BLaER1 (cell line): ENCODE results near the gene FAP.

Experiments
- H3K27ac ChIP-seq: shearing (Covaris generic); formaldehyde crosslinking; 2 replicates; pipeline ENCODE4 v1.8.1; 2022
- H3K27me3 ChIP-seq: shearing (Covaris generic); formaldehyde crosslinking; 2 replicates; pipeline ENCODE4 v1.8.1; 2022
- H3K36me3 ChIP-seq: shearing (Covaris generic); formaldehyde crosslinking; 2 replicates; pipeline ENCODE4 v1.8.1; 2022
- H3K4me1 ChIP-seq: shearing (Covaris generic); formaldehyde crosslinking; 2 replicates; pipeline ENCODE4 v1.8.1; 2022
- H3K4me2 ChIP-seq: shearing (Covaris generic); formaldehyde crosslinking; 2 replicates; pipeline ENCODE4 v1.8.1; 2022
- H3K4me3 ChIP-seq: shearing (Covaris generic); formaldehyde crosslinking; 2 replicates; pipeline ENCODE4 v1.8.1; 2022
- H3K9ac ChIP-seq: shearing (Covaris generic); formaldehyde crosslinking; 2 replicates; pipeline ENCODE4 v1.8.1; 2022
- H3K9me3 ChIP-seq: shearing (Covaris generic); formaldehyde crosslinking; 2 replicates; pipeline ENCODE4 v1.8.1; 2022
- H4K20me1 ChIP-seq: shearing (Covaris generic); formaldehyde crosslinking; 2 replicates; pipeline ENCODE4 v1.8.1; 2022
- Cebpa-rat ChIP-seq: shearing (Covaris generic); IDR thresholded peaks from 2 replicates; pipeline ENCODE4 v1.8.1; 2022

The FAP gene, protein sequence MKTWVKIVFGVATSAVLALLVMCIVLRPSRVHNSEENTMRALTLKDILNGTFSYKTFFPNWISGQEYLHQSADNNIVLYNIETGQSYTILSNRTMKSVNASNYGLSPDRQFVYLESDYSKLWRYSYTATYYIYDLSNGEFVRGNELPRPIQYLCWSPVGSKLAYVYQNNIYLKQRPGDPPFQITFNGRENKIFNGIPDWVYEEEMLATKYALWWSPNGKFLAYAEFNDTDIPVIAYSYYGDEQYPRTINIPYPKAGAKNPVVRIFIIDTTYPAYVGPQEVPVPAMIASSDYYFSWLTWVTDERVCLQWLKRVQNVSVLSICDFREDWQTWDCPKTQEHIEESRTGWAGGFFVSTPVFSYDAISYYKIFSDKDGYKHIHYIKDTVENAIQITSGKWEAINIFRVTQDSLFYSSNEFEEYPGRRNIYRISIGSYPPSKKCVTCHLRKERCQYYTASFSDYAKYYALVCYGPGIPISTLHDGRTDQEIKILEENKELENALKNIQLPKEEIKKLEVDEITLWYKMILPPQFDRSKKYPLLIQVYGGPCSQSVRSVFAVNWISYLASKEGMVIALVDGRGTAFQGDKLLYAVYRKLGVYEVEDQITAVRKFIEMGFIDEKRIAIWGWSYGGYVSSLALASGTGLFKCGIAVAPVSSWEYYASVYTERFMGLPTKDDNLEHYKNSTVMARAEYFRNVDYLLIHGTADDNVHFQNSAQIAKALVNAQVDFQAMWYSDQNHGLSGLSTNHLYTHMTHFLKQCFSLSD

DNA sequence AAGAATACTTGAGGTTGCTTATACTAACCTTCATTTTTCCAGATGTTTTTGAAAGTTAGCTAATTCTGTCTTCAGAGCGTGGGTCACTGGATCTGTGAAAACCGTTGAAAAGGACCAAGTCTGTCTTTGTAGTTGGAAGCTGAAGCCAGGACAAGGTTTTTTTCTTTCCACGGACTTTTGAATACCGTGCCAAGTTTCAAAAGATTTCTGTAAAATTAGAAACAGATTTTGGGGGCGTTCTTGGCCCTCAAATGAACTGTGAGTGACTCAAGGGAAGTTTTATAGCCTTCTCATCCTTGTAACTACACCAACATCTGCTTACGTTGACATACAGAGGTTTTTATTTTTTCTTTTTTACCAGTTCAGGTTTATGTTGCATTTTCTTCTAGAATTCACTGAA is at the start of gene FAP:
FAP (minus strand) TSS at position 152 of the 400 bp plus-strand sequence; CDS start at position 34, 118 bp downstream.
- no peak within 1 kb of the TSS for H3K9ac ChIP-seq
- H3K4me1 ChIP-seq: no peaks in the 10 kb centered on the region
- no peaks in the 10 kb centered on the region for H3K27me3 ChIP-seq
- TF ChIP-seq Cebpa-rat: no peak
- no peaks in the 10 kb centered on the region for H3K9me3 ChIP-seq
- no peak within 1 kb of the TSS for H3K4me2 ChIP-seq
- no peaks in the 10 kb centered on the region for H3K36me3 ChIP-seq
- no peak within 1 kb of the TSS for H3K27ac ChIP-seq
- no peaks in the 10 kb centered on the region for H4K20me1 ChIP-seq
- no peak within 1 kb of the TSS for H3K4me3 ChIP-seq

DNA sequence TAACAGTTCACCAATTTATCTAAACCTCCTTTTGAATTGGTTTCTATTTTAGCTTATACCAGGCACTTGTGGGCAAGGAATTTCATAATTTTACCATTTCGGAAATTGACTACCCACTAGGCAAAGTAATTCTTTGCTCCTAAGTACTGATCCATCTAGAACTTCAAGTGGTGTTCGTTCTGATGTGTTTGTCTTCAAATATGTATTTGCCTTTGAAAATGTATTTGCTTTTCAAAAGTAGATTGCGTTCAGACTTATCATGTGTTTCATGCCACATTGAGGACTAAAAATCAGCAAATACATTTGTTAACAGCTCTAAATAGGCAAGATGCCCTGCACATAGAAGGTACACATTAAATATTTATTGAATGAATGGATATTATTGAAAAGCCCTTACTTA is 48.5 kb upstream of the FAP start:
- Histone ChIP-seq H3K27ac (no peak overlapping the region), H3K27me3 (no peaks in the 10 kb centered on the region), H3K9me3 (no peaks in the 10 kb centered on the region), H3K4me3 (no peak overlapping the region), H3K9ac (no peak overlapping the region), H3K4me1 (no peaks in the 10 kb centered on the region), H3K4me2 (no peak overlapping the region), H4K20me1 (no peaks in the 10 kb centered on the region), H3K36me3 (peaks cover 9% of the 10 kb centered on the region)
- no peak for TF ChIP-seq Cebpa-rat

DNA sequence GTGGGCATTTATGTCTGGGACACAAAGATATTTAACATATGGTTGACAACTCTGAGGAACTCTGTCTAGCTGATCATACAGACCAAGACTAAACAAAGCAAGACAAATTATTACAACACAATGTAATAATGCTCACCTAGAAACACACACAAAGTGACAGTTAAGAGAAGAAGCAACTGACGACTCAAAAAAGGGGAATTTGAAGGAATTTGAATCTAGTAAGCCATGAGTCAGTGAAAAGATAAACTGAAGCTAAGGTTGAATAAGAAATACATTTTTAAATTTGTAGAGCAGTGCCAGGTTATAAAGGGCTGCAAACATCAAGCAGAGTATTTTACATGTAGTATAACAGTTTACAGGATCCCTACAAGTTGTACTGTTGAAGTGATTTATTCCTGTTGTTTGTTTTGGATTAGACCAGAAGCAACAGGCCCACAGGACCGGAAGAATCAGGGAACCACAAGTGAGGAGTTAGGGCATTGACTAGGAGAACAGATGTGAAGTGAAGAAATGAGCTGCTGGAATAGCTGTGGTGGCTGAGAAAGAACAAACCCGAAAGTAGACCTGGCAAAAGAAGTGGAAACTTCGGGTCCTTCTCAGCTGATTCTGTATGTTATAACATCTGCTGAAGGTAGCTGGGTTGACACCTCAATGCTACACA is 39.6 kb upstream of the FAP start:
- Histone ChIP-seq H3K4me1 (no peaks in the 10 kb centered on the region), H4K20me1 (no peaks in the 10 kb centered on the region), H3K4me3 (no peak overlapping the region), H3K36me3 (peaks cover 21% of the 10 kb centered on the region), H3K27me3 (no peaks in the 10 kb centered on the region), H3K27ac (no peak overlapping the region), H3K9me3 (no peaks in the 10 kb centered on the region), H3K9ac (no peak overlapping the region), H3K4me2 (no peak overlapping the region)
- TF ChIP-seq Cebpa-rat: no peak

DNA sequence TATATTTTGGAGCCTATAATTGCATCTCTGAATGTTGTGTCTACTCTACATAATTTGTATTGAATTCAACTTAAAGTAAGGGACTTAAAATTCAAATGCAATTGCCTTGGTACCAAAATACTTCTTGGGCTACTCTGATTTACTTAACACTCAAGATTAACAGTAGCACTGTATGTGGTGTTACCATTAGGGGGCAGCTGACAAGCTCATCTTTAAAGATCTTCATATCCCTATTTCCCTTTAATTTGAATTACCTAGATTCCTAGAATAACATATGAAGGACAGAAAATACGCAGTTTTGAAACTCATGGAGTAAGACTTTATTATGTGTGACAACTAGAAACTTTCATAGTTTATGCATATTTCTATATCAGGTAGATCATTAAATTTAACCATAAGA is 37.4 kb upstream of the FAP start:
- Histone ChIP-seq H3K4me3 (no peak overlapping the region), H4K20me1 (no peaks in the 10 kb centered on the region), H3K4me1 (no peaks in the 10 kb centered on the region), H3K4me2 (no peak overlapping the region), H3K27ac (no peak overlapping the region), H3K9ac (no peak overlapping the region), H3K36me3 (peaks cover 26% of the 10 kb centered on the region), H3K27me3 (no peaks in the 10 kb centered on the region), H3K9me3 (no peaks in the 10 kb centered on the region)
- TF ChIP-seq Cebpa-rat: no peak

DNA sequence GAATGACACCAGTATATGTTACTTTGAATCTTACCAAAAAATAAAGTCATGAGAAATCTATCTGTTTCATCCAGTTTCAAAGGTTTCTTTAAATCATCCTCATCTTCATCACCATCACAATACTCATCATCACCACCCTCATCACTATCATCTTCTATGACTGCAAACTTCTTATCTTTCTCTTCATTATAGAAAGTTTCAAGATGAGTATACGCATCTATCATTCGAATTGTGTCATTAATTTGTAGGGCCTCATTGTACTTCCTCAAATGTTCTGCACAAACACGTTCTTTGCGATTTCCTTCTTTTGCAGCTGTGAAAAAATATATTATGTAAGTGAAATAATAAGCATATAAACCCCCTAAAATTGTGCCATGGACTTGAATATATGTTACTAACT is 34.1 kb upstream of the FAP start:
- no peak overlapping the region for H3K9ac ChIP-seq
- peaks cover 8% of the 10 kb centered on the region for H3K36me3 ChIP-seq
- H3K4me2 ChIP-seq: no peak overlapping the region
- H3K4me1 ChIP-seq: no peaks in the 10 kb centered on the region
- TF ChIP-seq Cebpa-rat: no peak
- H4K20me1 ChIP-seq: no peaks in the 10 kb centered on the region
- no peak overlapping the region for H3K4me3 ChIP-seq
- no peak overlapping the region for H3K27ac ChIP-seq
- H3K9me3 ChIP-seq: no peaks in the 10 kb centered on the region
- H3K27me3 ChIP-seq: no peaks in the 10 kb centered on the region

DNA sequence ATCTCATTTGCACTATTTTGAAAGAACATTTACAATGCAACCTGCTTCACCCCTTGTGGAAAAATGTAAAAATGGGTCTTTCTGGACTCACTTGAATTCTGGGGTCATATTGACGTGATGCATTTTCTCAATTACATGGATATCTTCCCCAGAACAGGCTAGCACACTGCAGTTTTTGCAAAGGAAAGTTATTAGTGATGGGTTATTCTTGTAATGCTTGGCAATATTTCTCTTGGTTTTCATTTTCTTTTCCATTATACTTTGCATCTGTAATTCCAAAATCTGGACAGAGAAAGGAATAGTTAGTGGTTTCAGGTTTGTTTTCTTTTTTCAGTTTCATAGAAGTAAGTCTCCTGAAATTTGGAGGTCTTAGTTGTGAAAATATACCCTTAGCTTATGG is 24.8 kb upstream of the FAP start:
- no peak overlapping the region for H3K4me3 ChIP-seq
- no peak overlapping the region for H3K9ac ChIP-seq
- no peaks in the 10 kb centered on the region for H4K20me1 ChIP-seq
- no peaks in the 10 kb centered on the region for H3K9me3 ChIP-seq
- H3K27ac ChIP-seq: no peak overlapping the region
- peaks cover 30% of the 10 kb centered on the region for H3K36me3 ChIP-seq
- H3K27me3 ChIP-seq: no peaks in the 10 kb centered on the region
- TF ChIP-seq Cebpa-rat: no peak
- no peaks in the 10 kb centered on the region for H3K4me1 ChIP-seq
- H3K4me2 ChIP-seq: no peak overlapping the region

DNA sequence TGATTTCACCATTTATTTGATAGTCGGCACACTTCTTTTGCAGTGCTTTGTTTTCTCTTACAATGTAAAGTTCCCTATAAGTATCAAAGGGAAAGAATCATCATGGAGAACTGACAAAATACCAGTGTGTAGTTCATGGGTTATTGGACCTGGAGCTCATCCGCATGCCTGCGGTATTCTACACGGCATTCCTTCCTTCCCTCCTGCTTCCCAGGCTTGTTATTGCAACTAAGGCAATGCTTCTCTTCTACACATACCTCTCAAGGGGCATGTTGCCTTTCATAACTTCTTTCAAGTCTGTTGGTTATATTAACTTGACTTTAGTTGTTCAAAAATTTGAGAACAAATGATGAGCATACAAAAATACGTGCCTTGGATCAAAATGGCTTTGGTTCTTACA is 24.3 kb upstream of the FAP start:
- no peak for TF ChIP-seq Cebpa-rat
- peaks cover 29% of the 10 kb centered on the region for H3K36me3 ChIP-seq
- H3K4me1 ChIP-seq: no peaks in the 10 kb centered on the region
- H3K27me3 ChIP-seq: no peaks in the 10 kb centered on the region
- H3K9ac ChIP-seq: no peak overlapping the region
- H3K4me3 ChIP-seq: no peak overlapping the region
- H4K20me1 ChIP-seq: no peaks in the 10 kb centered on the region
- no peak overlapping the region for H3K27ac ChIP-seq
- no peaks in the 10 kb centered on the region for H3K9me3 ChIP-seq
- H3K4me2 ChIP-seq: no peak overlapping the region

DNA sequence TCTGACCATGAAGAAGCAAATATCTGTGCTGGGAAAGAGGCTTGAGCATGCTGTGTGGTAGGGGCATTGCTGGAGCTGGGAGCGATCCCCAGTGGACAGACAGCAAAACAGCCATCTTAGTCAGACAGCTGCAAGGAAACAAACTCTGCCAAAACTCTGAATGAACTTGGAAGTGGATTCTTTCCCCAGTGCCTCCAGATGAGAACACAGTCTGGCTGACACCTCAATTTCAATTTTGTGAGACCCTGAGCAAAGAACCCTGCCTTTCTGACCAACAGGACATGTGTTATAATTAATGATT is 23.2 kb upstream of the FAP start:
- TF ChIP-seq Cebpa-rat: no peak
- Histone ChIP-seq H3K4me1 (peaks cover 4% of the 10 kb centered on the region; the same call in 1 of the 2 replicates), H3K9ac (no peak overlapping the region), H3K9me3 (no peaks in the 10 kb centered on the region), H3K4me2 (no peak overlapping the region), H3K4me3 (no peak overlapping the region), H3K27ac (no peak overlapping the region), H3K27me3 (no peaks in the 10 kb centered on the region), H4K20me1 (no peaks in the 10 kb centered on the region), H3K36me3 (peaks cover 19% of the 10 kb centered on the region)

DNA sequence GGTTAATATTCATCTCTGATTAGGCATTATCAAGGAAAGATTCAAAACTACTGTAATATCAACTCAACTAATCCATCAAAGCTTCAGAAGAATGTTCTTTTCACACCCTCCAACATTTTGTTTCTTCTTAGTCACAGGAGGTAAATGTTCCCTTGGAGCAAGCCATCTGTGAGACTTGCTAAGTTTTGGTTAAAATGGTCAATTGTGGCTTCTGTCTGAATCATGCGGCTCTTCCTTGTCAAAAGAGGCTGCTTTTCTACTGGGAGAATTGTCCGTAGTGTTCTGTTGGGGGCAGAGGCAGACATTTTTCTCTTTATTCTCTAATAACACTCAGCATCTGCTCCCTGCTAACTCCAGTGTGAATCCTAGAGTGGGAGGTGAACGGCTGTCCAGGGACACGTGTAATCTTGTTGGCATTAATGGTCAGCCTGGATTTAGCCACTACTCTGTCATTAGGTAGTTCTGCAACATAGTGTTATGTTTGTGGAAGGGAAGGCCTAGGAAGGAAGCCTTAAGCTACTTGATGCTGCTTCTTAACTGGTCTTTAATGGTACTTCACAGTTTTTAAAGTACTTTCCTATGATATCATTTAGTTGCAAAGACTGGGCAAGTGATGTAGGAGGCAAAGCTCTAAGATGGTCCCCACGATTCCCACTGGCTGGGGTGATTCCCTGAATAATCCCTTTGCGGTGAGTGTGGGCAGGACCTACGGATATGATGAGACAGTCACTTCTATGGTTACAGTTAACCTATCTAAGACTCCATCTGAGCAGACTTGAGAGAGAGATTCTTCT is 22.6 kb upstream of the FAP start:
- peaks cover 5% of the 10 kb centered on the region; the same call in 1 of the 2 replicates for H3K4me1 ChIP-seq
- no peak overlapping the region for H3K4me2 ChIP-seq
- H4K20me1 ChIP-seq: no peaks in the 10 kb centered on the region
- no peak for TF ChIP-seq Cebpa-rat
- no peak overlapping the region for H3K9ac ChIP-seq
- H3K9me3 ChIP-seq: no peaks in the 10 kb centered on the region
- H3K4me3 ChIP-seq: no peak overlapping the region
- peaks cover 19% of the 10 kb centered on the region for H3K36me3 ChIP-seq
- no peak overlapping the region for H3K27ac ChIP-seq
- no peaks in the 10 kb centered on the region for H3K27me3 ChIP-seq
